Activated CD8-positive, alpha-beta memory T cell treated with anti-CD3 and anti-CD28 coated beads, Interleukin-2, amount 10 ng/mL, durations not matched to agents 7 days and 5 days (primary cell): ENCODE measurements around the gene NCOA6. TPM values are rescaled to one million over a fixed set of nuclear protein-coding genes. Genes with fewer than 3 reads are reported as not detected.
A peak's percentile ranks its signal among the peaks of the same experiment; 100 is the strongest.

Source experiments
- ATAC-seq: fragments of 150-1000 bp; cut with Tn5 transposase; one replicate; pipeline ENCODE4 v1.10.0; 2021; ENCODE audit warnings: moderate library complexity
- CTCF ChIA-PET: fragments of 350-600 bp; sonication (Branson Sonifier 250); formaldehyde crosslinking; loops from one replicate; lab custom pipeline; 2021; ENCODE audit warnings: antibody characterized with exemption; lab: Charles Lee
- DNase-seq: peaks from one replicate; pipeline ENCODE4 v3.0.0-alpha.2; 2020
- H3K27ac Mint-ChIP-seq: one replicate; pipeline ENCODE4 v1.8.0; 2021; ENCODE audit warnings: mild to moderate bottlenecking, mixed read lengths
- H3K27me3 Mint-ChIP-seq: one replicate; pipeline ENCODE4 v1.8.0; 2021; ENCODE audit warnings: mixed read lengths
- H3K36me3 Mint-ChIP-seq: one replicate; pipeline ENCODE4 v1.8.0; 2021; ENCODE audit warnings: mild to moderate bottlenecking, mixed read lengths
- H3K4me1 Mint-ChIP-seq: one replicate; pipeline ENCODE4 v1.8.0; 2021; ENCODE audit warnings: mixed read lengths
- H3K4me3 Mint-ChIP-seq: one replicate; pipeline ENCODE4 v1.8.0; 2021; ENCODE audit warnings: mild to moderate bottlenecking, moderate library complexity, mixed read lengths
- H3K9me3 Mint-ChIP-seq: one replicate; pipeline ENCODE4 v1.8.0; 2022; ENCODE audit warnings: low read depth, mixed read lengths
- total RNA-seq, 2 experiments: library from RNA; stranded (reverse); gene quantifications; one replicate each; pipeline ENCODE4 v1.2.3, GENCODE V29; 2021

Gene NCOA6
- total RNA-seq = 10 to 100 TPM; 29.5 to 34.0 TPM

- H3K36me3 Mint-ChIP-seq = peaks cover 7% of the 10 kb centered on the region
- peaks cover 14% of the 10 kb centered on the region for H3K27me3 Mint-ChIP-seq
- DNase-seq = peak; percentile 87
- H3K4me3 Mint-ChIP-seq = peak within 1 kb of the TSS; percentile 96
- H3K27ac Mint-ChIP-seq = peak within 1 kb of the TSS; percentile 96
- peaks cover 33% of the 10 kb centered on the region for H3K4me1 Mint-ChIP-seq
- peak; percentile 76 for ATAC-seq
- H3K9me3 Mint-ChIP-seq = no peaks in the 10 kb centered on the region
- CTCF ChIA-PET = interaction anchor here (1.3 to 2.6 kb wide), 3 partner anchors 10 to 270 kb away, joined by 6 to 8 read pairs (median 8); partner anchors contain the start of gene GGT7
Measured at GRCh38 chr20:34825530-34826362, at the start of gene NCOA6. TSS of gene NCOA6 (minus strand) at chr20:34825651. CDS start at chr20:34782355, 43,296 bp downstream.

DNA sequence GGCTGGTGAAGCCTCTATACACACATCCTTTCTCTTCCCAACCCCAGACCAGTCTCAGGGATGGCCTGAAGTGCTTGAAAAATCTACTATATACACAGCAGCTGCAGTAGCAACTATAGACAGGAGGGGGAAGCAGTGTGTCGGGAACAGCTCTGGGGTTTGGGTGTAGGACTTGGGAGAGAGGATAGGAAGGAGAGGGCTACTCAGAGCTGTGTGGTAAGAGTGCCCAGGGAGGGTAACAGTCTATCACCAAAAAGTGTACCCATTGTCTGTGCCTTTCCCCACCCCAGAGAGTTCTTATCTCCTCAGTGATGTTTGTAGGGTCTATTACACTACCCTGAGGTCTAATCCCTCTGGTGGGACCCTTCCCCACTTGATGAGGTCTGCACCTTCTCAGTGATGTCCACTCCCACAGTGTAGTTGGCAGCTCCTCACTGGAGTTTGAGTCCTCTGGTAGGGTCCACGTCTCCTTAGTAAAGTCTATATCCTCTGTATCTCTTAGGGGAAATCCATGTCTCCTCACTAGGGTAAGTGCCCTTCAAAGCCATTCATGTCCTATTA lies 48.7 kb upstream of the NCOA6 start:
- Mint-ChIP-seq H3K4me3 (peak overlapping the region; percentile 44), H3K27me3 (peaks cover 9% of the 10 kb centered on the region), H3K4me1 (peaks cover 55% of the 10 kb centered on the region), H3K36me3 (peaks cover 4% of the 10 kb centered on the region), H3K9me3 (no peaks in the 10 kb centered on the region), H3K27ac (no peak overlapping the region)
- DNase-seq (peak; percentile 81), ATAC-seq (no peak)
- CTCF ChIA-PET = interaction anchor here (0.7 to 8.6 kb wide), 30 partner anchors 9 to 745 kb away, joined by 3 to 168 read pairs (median 4); partner anchors contain the start of genes EDEM2, EIF6, GSS and MYH7B

DNA sequence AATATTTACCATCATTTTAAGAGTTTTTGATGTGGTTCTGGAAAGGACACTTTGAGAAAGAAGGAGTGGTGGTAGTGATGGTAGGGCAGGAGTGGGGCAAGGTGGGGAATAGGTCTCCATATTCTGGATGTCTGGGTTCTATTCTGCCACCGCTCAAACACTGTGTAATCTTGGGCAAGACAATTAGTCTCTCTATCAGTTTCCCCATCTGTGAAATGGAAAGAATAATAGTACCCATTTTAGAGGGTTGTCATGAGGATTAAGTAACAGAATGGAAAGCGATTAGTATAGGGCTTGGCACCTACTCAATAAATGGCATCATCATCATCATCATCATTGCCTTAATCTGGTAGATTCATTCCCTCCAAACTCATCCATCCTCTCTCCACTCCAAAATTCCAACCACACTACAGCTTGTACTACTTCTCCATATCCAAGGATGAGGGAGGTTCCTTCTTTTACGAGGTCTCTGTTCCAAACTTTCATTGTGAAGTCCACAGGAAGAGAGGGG lies 48.2 kb upstream of the NCOA6 start:
- H3K9me3 Mint-ChIP-seq = no peaks in the 10 kb centered on the region

GRCh38 chr20:34872622-34873224 lies 47.3 kb upstream of the NCOA6 start, which contains the start of gene GGT7:
TSS of gene GGT7 (minus strand) at chr20:34872856. CDS start at chr20:34872815, 41 bp downstream.
- peak; percentile 60 for ATAC-seq
- Mint-ChIP-seq H3K4me3 (peak within 1 kb of the TSS; percentile 67), H3K36me3 (peaks cover 2% of the 10 kb centered on the region), H3K4me1 (peaks cover 46% of the 10 kb centered on the region), H3K27me3 (peaks cover 9% of the 10 kb centered on the region), H3K27ac (peak within 1 kb of the TSS; percentile 62), H3K9me3 (no peaks in the 10 kb centered on the region)
- CTCF ChIA-PET = interaction anchor here (0.6 to 8.6 kb wide), 17 partner anchors 9 to 337 kb away, joined by 3 to 168 read pairs (median 4); partner anchors contain the start of genes EDEM2, GSS, MYH7B and NCOA6
- peak; percentile 89 for DNase-seq

More for the DNA sequence above, 48.2 kb upstream of the NCOA6 start:
- peaks cover 4% of the 10 kb centered on the region for H3K36me3 Mint-ChIP-seq
- peaks cover 9% of the 10 kb centered on the region for H3K27me3 Mint-ChIP-seq
- DNase-seq (no peak), ATAC-seq (no peak)
- CTCF ChIA-PET = interaction anchor here (0.6 to 8.6 kb wide), 29 partner anchors 8 to 745 kb away, joined by 3 to 168 read pairs (median 4); partner anchors contain the start of genes EDEM2, EIF6, GSS and MYH7B
- H3K4me3 Mint-ChIP-seq = peak overlapping the region; percentile 67
- peaks cover 53% of the 10 kb centered on the region for H3K4me1 Mint-ChIP-seq
- H3K27ac Mint-ChIP-seq = no peak overlapping the region

DNA sequence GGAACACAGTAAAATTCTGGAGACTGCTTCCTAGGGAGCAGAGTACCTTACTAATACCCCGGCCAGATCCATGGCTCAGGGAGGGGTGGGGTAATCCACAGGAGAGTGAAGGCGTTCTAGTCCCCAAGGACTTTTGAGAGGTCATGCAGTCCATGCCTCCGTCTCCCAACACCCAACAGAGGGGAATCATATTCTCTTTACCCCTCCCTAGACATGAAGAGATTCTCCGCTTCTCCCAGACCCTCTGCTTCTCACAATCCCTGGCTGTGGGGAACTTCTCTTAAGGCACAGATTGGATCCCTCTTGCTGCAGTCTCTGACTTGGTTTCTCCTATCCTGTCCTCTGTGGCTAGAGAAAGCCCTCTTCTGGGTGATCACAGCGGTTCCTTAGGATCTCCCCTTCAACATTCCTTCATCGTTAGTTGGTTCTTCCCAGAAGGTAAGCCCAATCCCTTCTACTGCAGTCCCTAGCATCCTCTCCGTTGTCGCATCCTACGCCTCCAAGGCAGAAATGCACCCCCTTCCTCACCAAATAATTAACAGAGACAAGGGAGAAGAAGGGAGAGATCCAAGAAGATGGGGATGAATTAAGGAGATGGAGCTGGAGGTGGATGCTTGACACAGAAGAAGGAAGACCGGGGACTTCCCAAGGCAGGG lies 46.6 kb upstream of the NCOA6 start:
- H3K27me3 Mint-ChIP-seq = peaks cover 9% of the 10 kb centered on the region
- ATAC-seq (no peak), DNase-seq (no peak)
- peak overlapping the region; percentile 65 for H3K4me3 Mint-ChIP-seq
- no peaks in the 10 kb centered on the region for H3K9me3 Mint-ChIP-seq
- peaks cover 43% of the 10 kb centered on the region for H3K4me1 Mint-ChIP-seq
- CTCF ChIA-PET = interaction anchor here (1.0 to 8.6 kb wide), 13 partner anchors 8 to 274 kb away, joined by 3 to 168 read pairs (median 8); partner anchors contain the start of genes EDEM2, GSS, MYH7B and NCOA6
- H3K27ac Mint-ChIP-seq = peak overlapping the region; percentile 62
- peaks cover 2% of the 10 kb centered on the region for H3K36me3 Mint-ChIP-seq

- ATAC-seq (no peak), DNase-seq (no peak)
- Mint-ChIP-seq H3K27me3 (peaks cover 9% of the 10 kb centered on the region), H3K4me3 (no peak overlapping the region), H3K9me3 (no peaks in the 10 kb centered on the region), H3K27ac (no peak overlapping the region), H3K4me1 (peaks cover 39% of the 10 kb centered on the region), H3K36me3 (no peaks in the 10 kb centered on the region)
- CTCF ChIA-PET = interaction anchor here (2.1 to 8.6 kb wide), 3 partner anchors 16 to 82 kb away, joined by 10 to 168 read pairs (median 22); partner anchors contain the start of genes GSS and MYH7B
Measured at GRCh38 chr20:34871320-34871926, 46.0 kb upstream of the NCOA6 start.

DNA sequence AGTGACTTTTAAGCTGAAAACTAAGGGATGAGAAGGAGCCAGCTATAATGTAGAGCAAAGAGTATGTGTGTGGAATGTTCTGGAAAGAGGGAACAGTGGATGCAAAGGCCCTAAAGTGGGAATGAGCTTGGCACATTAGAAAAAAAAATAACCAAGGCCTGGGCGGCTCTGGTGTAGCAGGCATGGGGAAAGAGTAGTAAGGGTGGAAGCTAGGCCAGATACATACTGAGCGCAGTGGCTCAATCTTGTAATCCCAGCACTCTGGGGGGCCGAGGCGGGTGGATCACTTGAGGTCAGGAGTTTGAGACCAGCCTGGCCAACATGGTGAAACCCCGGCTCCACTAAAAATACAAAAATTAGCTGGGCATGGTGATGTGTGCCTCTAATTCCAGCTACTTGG lies 38.8 kb upstream of the NCOA6 start:
- no peak for ATAC-seq
- Mint-ChIP-seq H3K27me3 (no peaks in the 10 kb centered on the region), H3K9me3 (no peaks in the 10 kb centered on the region), H3K4me3 (no peak overlapping the region), H3K4me1 (no peaks in the 10 kb centered on the region), H3K27ac (no peak overlapping the region), H3K36me3 (no peaks in the 10 kb centered on the region)
- no peak for DNase-seq
- CTCF ChIA-PET = interaction anchor here (1.2 to 5.4 kb wide), 2 partner anchors 9 to 92 kb away, joined by 3 to 29 read pairs; partner anchors contain the start of genes GGT7, GSS and MYH7B

DNA sequence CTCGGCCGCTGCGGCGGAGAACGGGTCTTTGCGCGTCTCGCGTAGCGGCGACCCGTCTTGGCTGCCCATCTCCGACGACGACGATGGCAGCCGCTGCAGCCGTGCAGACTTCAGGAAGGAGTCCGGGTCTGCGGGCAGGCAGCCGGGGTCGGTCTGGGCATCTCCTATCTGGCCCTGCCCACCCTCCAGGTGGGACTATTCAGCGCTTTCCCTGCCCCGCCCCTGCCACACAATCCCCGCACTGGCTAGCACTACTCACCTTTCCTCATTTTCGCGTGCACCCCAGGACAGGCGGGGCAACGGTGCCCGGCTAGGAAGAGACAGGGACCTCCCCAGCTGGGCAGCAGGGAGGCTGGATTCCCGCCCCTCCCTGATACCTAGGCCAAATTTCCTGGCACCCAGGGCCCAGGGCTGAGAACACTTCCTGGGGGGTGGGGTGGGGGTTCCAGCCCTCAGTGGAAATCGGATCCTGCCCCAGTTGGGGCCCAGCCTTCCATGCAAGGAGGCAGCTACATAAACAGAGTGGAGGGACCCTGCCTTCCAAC lies 38.0 kb upstream of the NCOA6 start:
- H3K27me3 Mint-ChIP-seq = no peaks in the 10 kb centered on the region
- H3K9me3 Mint-ChIP-seq = no peaks in the 10 kb centered on the region
- H3K4me3 Mint-ChIP-seq = no peak overlapping the region
- DNase-seq (peak; percentile 32), ATAC-seq (no peak)
- no peaks in the 10 kb centered on the region for H3K4me1 Mint-ChIP-seq
- CTCF ChIA-PET = interaction anchor here (5.4 kb wide), 1 partner anchor 10 kb away, joined by 29 read pairs; the partner anchor contains the start of gene GGT7
- H3K36me3 Mint-ChIP-seq = no peaks in the 10 kb centered on the region
- H3K27ac Mint-ChIP-seq = no peak overlapping the region

GRCh38 chr20:34862724-34863123 lies 37.3 kb upstream of the NCOA6 start:
- CTCF ChIA-PET = interaction anchor here (5.4 kb wide), 1 partner anchor 11 kb away, joined by 29 read pairs; the partner anchor contains the start of gene GGT7

GRCh38 chr20:34861386-34862084 lies 36.1 kb upstream of the NCOA6 start:
- no peak overlapping the region for H3K27ac Mint-ChIP-seq
- H3K4me1 Mint-ChIP-seq = no peaks in the 10 kb centered on the region
- ATAC-seq (no peak), DNase-seq (no peak)
- no peaks in the 10 kb centered on the region for H3K36me3 Mint-ChIP-seq
- CTCF ChIA-PET = interaction anchor here (0.8 to 5.4 kb wide), 2 partner anchors 12 to 235 kb away, joined by 4 to 29 read pairs; partner anchors contain the start of gene GGT7
- H3K9me3 Mint-ChIP-seq = no peaks in the 10 kb centered on the region
- no peaks in the 10 kb centered on the region for H3K27me3 Mint-ChIP-seq
- no peak overlapping the region for H3K4me3 Mint-ChIP-seq

More at GRCh38 chr20:34862724-34863123, 37.3 kb upstream of the NCOA6 start:
- no peaks in the 10 kb centered on the region for H3K27me3 Mint-ChIP-seq
- no peaks in the 10 kb centered on the region for H3K36me3 Mint-ChIP-seq
- no peak for ATAC-seq
- no peak for DNase-seq
- H3K4me3 Mint-ChIP-seq = no peak overlapping the region
- H3K27ac Mint-ChIP-seq = no peak overlapping the region
- no peaks in the 10 kb centered on the region for H3K9me3 Mint-ChIP-seq
- no peaks in the 10 kb centered on the region for H3K4me1 Mint-ChIP-seq

DNA sequence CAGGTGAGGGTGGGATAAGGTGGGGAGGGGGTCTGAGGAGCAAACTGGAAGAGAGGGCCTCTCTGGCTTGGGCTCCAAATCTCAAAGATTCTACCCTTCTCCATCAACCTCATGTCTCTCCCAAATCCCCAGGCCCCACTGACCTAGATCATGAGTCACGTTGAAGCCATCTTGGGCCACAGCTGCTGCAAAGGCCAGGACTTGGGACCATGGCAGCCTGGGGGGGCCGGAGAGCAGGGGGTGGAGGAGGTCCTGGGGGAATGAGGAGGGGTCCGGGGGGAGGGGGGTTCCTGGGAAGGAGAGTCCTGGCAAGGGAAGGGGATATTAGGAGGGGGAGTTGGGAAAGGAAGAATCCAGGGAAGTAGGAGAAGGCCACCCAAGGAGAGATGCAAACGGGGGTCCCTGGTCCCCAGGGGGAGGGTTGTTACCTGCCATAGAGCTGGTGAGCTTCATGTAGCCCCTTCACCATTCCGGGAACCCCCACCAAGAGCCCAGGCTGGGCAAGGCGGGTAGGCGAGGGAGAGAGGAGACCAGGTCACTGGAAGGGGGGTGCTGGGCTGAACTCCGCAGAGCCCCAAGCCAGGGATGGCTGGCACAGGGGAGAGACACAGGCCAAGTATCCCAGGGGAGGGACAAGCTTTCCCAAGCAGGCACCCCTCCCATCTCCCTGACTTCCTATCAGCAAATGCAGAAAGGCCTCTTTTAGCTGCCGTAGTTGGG lies 34.5 kb upstream of the NCOA6 start:
- Mint-ChIP-seq H3K27me3 (no peaks in the 10 kb centered on the region), H3K4me3 (no peak overlapping the region), H3K36me3 (no peaks in the 10 kb centered on the region), H3K9me3 (no peaks in the 10 kb centered on the region), H3K4me1 (no peaks in the 10 kb centered on the region), H3K27ac (no peak overlapping the region)
- DNase-seq = no peak
- no peak for ATAC-seq
- CTCF ChIA-PET = no interaction called here
